Measurements from ENCODE around the gene RIPOR2. TPM values are rescaled to one million over a fixed set of nuclear protein-coding genes. Genes with fewer than 3 reads are reported as not detected.
"Not testable (repeated sequence)": the region's sequence is repeated elsewhere in the genome, so short reads cannot be mapped to it uniquely, and the experiment has no call there.

The RIPOR2 gene
- total RNA-seq, 4 donors from 2014 or later, result 3.7 to 112 (median 6.1) TPM

- not testable (repeated sequence) for H3K27me3 ChIP-seq, H3K4me3 ChIP-seq, H3K4me1 ChIP-seq, H3K9me3 ChIP-seq, H3K36me3 ChIP-seq, DNase-seq, H3K27ac ChIP-seq
- peak; percentile 36 to 40 for TF ChIP-seq POLR2A (IDR thresholded peaks at IDR 0.05)
Measured at GRCh38 chr6:24764833-24765828, 170.6 kb downstream of the RIPOR2 start.

GRCh38 chr6:24763578-24763977 lies 172.2 kb downstream of the RIPOR2 start:
- Histone ChIP-seq H3K27ac (peak overlapping the region in 1 of 4 donors; percentile 29), H3K9me3 (no peaks in the 10 kb centered on the region), H3K4me3 (no peak overlapping the region), H3K27me3 (no peaks in the 10 kb centered on the region), H3K4me1 (no peaks in the 10 kb centered on the region), H3K36me3 (no peaks in the 10 kb centered on the region)
- DNase-seq, result no peak
- TF ChIP-seq CTCF (IDR thresholded peaks at IDR 0.05) (no peak), POLR2A (IDR thresholded peaks at IDR 0.05) (no peak)

GRCh38 chr6:24761851-24762250 lies 173.9 kb downstream of the RIPOR2 start:
- no peak overlapping the region for H3K27ac ChIP-seq
- TF ChIP-seq POLR2A (IDR thresholded peaks at IDR 0.05) (no peak), CTCF (IDR thresholded peaks at IDR 0.05) (no peak)
- H3K4me1 ChIP-seq, result no peaks in the 10 kb centered on the region
- H3K9me3 ChIP-seq, result no peaks in the 10 kb centered on the region
- no peaks in the 10 kb centered on the region for H3K27me3 ChIP-seq
- no peak overlapping the region for H3K4me3 ChIP-seq
- H3K36me3 ChIP-seq, result no peaks in the 10 kb centered on the region
- DNase-seq, result no peak

GRCh38 chr6:24761193-24761835 lies 174.4 kb downstream of the RIPOR2 start:
- DNase-seq, result no peak
- Histone ChIP-seq H3K36me3 (no peaks in the 10 kb centered on the region), H3K27ac (no peak overlapping the region), H3K4me1 (no peaks in the 10 kb centered on the region), H3K9me3 (no peaks in the 10 kb centered on the region), H3K4me3 (no peak overlapping the region), H3K27me3 (no peaks in the 10 kb centered on the region)
- TF ChIP-seq CTCF (IDR thresholded peaks at IDR 0.05) (no peak), POLR2A (IDR thresholded peaks at IDR 0.05) (no peak)

- no peak overlapping the region for H3K4me3 ChIP-seq
- DNase-seq, result no peak
- H3K36me3 ChIP-seq, result no peaks in the 10 kb centered on the region
- H3K9me3 ChIP-seq, result no peaks in the 10 kb centered on the region
- H3K27me3 ChIP-seq, result no peaks in the 10 kb centered on the region
- TF ChIP-seq POLR2A (IDR thresholded peaks at IDR 0.05), result no peak
- no peak for TF ChIP-seq CTCF (IDR thresholded peaks at IDR 0.05)
- H3K4me1 ChIP-seq, result no peaks in the 10 kb centered on the region
- no peak overlapping the region for H3K27ac ChIP-seq
Measured at GRCh38 chr6:24760210-24760609, 175.6 kb downstream of the RIPOR2 start.

GRCh38 chr6:24759718-24760117 lies 176.0 kb downstream of the RIPOR2 start:
- DNase-seq, result no peak
- H3K4me1 ChIP-seq, result no peaks in the 10 kb centered on the region
- TF ChIP-seq CTCF (IDR thresholded peaks at IDR 0.05) (no peak), POLR2A (IDR thresholded peaks at IDR 0.05) (no peak)
- H3K27ac ChIP-seq, result no peak overlapping the region
- no peaks in the 10 kb centered on the region for H3K36me3 ChIP-seq
- H3K9me3 ChIP-seq, result no peaks in the 10 kb centered on the region
- H3K4me3 ChIP-seq, result no peak overlapping the region
- H3K27me3 ChIP-seq, result no peaks in the 10 kb centered on the region

All from Peyer's patch (tissue), 4 donors.